A549 (cell line): ENCODE measurements around the gene PTPRD.

Source experiments
- BHLHE40 ChIP-seq: IDR thresholded peaks from 2 replicates; pipeline ENCODE4 v1.6.1; 2012; ENCODE audit warnings: low read depth, low read length, inconsistent platforms
- CHD4 ChIP-seq: fragments of 200-600 bp; sonication (generic); IDR thresholded peaks from 2 replicates; pipeline ENCODE4 v1.6.1; 2016; ENCODE audit warnings: antibody characterized with exemption, mild to moderate bottlenecking, borderline replicate concordance
- CTCF ChIP-seq: fragments of >200 bp; sonication (Bioruptor Twin); formaldehyde crosslinking; IDR thresholded peaks from 3 replicates; pipeline ENCODE4 v1.5.1; 2016
- ESRRA ChIP-seq: fragments of 150-350 bp; IDR thresholded peaks from 2 replicates; pipeline ENCODE4 v1.6.1; 2014; ENCODE audit warnings: mild to moderate bottlenecking, low read length, borderline replicate concordance

- TF ChIP-seq CTCF (no peak), BHLHE40 (no peak), ESRRA (no peak), CHD4 (no peak)
These were observed 1958.9 kb downstream of the PTPRD start for GRCh38 chr9:8653855-8654254.
